Measurements from ENCODE around the gene RAB27A.

- TF ChIP-seq, protein P1, sequence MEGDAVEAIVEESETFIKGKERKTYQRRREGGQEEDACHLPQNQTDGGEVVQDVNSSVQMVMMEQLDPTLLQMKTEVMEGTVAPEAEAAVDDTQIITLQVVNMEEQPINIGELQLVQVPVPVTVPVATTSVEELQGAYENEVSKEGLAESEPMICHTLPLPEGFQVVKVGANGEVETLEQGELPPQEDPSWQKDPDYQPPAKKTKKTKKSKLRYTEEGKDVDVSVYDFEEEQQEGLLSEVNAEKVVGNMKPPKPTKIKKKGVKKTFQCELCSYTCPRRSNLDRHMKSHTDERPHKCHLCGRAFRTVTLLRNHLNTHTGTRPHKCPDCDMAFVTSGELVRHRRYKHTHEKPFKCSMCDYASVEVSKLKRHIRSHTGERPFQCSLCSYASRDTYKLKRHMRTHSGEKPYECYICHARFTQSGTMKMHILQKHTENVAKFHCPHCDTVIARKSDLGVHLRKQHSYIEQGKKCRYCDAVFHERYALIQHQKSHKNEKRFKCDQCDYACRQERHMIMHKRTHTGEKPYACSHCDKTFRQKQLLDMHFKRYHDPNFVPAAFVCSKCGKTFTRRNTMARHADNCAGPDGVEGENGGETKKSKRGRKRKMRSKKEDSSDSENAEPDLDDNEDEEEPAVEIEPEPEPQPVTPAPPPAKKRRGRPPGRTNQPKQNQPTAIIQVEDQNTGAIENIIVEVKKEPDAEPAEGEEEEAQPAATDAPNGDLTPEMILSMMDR (IDR thresholded peaks at IDR 0.05; ENCODE audit: insufficient read depth, low read depth, low read length) = no peak
- TF ChIP-seq EZH2 (IDR thresholded peaks at IDR 0.05; ENCODE audit: insufficient read depth, low read length) = no peak
These were observed 31.4 kb upstream of the RAB27A start for GRCh38 chr15:55320963-55321362.

Data from astrocyte (in vitro differentiated cells and primary cell).